ENCODE results near the gene S100A2. TPM values are rescaled to one million over a fixed set of nuclear protein-coding genes. Genes with fewer than 3 reads are reported as not detected.

The S100A2 gene
- total and polyA plus RNA-seq, 7 donors: 0.86 to 15.4 (median 1.1) TPM

DNA sequence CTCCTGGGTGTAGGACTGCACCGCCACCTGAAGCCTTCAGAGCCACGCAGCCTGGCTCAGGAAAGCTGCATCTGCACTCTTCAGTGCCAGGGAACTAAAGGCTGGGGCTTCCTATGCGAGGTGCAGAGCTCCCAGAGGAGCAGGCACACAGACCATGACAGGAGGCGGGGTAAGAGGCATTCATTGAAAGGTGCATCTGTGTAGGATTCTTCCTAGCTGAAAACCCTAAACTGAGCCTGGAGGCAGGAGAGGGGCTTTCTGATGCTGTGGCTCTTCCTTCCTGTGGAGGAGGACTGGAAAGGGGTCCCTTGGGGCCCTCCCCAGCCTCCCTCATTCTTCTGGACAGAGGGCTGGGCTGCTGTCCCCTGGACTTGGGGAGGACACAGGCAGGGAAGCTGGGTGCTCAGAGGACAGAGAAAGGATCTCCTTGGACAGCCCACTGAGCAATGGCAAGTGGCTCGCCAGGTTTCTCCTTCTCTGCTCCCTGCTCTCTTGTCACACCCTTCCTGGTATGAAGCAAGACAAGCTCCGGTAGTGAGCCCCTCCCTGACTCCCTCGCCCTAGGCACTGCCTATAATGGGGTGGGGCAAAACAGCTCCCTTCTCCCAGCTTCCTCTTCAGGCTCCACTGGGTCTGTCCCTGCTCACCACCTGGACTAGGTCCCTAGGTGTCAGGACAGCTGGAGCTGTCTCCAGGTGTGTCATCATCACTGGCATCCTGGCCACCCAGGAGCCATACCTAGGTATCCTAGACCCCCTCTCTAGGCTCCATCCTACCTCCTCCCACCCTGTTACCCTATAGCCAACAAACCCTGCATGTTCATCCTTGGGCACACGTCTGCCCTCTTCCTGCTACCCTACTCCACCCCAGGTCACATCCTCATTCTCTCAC is 49.9 kb downstream of the S100A2 start:
- WGBS, 3 donors: 57 to 63% (median 60%) methylated on average over 8 of the region's 8 CpGs
- peak in 1 of 4 donors; percentile 16 for ATAC-seq
- Histone ChIP-seq H3K27me3 (ENCODE audit: insufficient read depth in 3 of 3, low read length in 2 of 3) (peaks cover 0 to 3% (median 0%) of the 10 kb centered on the region in 3 donors), H3K9me3 (no peaks in the 10 kb centered on the region), H3K4me1 (peaks cover 4% of the 10 kb centered on the region), H3K36me3 (ENCODE audit: insufficient read depth in 1 of 2, low read depth in 1 of 2) (no peaks in the 10 kb centered on the region), H3K27ac (no peak overlapping the region), H3K4me3 (no peak overlapping the region)
- no peak for DNase-seq
- intact Hi-C loops (cut with DNase I): loop anchor here in 1 of 2 donors (10.0 kb wide), 1 partner anchor 229 kb away; no protein-coding TSS in a partner anchor
- TF ChIP-seq, protein P1, sequence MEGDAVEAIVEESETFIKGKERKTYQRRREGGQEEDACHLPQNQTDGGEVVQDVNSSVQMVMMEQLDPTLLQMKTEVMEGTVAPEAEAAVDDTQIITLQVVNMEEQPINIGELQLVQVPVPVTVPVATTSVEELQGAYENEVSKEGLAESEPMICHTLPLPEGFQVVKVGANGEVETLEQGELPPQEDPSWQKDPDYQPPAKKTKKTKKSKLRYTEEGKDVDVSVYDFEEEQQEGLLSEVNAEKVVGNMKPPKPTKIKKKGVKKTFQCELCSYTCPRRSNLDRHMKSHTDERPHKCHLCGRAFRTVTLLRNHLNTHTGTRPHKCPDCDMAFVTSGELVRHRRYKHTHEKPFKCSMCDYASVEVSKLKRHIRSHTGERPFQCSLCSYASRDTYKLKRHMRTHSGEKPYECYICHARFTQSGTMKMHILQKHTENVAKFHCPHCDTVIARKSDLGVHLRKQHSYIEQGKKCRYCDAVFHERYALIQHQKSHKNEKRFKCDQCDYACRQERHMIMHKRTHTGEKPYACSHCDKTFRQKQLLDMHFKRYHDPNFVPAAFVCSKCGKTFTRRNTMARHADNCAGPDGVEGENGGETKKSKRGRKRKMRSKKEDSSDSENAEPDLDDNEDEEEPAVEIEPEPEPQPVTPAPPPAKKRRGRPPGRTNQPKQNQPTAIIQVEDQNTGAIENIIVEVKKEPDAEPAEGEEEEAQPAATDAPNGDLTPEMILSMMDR (IDR thresholded peaks at IDR 0.05): no peak

DNA sequence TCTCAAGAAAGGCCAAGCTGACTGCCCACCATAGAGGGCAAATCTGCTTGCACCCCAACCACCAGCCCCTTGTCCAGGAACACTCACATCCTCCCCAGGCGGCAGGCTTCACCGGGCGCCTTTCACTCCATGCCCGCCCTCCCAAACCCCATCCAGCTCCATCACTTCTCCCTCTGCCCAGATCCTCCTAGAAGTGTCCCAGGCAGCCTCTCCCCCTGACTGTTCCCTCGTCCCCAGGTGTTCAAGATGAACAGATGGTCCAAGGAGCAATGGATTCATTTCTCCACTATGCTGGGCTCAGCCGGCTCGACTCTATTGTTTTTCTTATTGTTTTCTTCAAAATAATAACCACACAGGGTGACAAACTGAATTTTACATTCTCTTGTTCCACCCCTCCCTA is 52.0 kb downstream of the S100A2 start:
- no peak for ATAC-seq
- no peaks in the 10 kb centered on the region for H3K27me3 ChIP-seq (ENCODE audit: insufficient read depth in 3 of 3, low read length in 2 of 3)
- no peak overlapping the region for H3K27ac ChIP-seq
- H3K36me3 ChIP-seq (ENCODE audit: insufficient read depth in 1 of 2, low read depth in 1 of 2): no peaks in the 10 kb centered on the region
- H3K4me3 ChIP-seq: no peak overlapping the region
- TF ChIP-seq, protein P1 (IDR thresholded peaks at IDR 0.05): no peak
- 90 to 95% (median 93%) methylated on average over 7 of the region's 7 CpGs for whole genome bisulfite sequencing, 3 donors
- H3K4me1 ChIP-seq: peaks cover 4% of the 10 kb centered on the region
- H3K9me3 ChIP-seq: no peaks in the 10 kb centered on the region
- intact Hi-C loops (cut with DNase I): loop anchor here (5.0 to 10.0 kb wide), 2 partner anchors 104 to 231 kb away; partner anchors contain the start of gene S100A14 (in 2 of the 2)
- no peak for DNase-seq

DNA sequence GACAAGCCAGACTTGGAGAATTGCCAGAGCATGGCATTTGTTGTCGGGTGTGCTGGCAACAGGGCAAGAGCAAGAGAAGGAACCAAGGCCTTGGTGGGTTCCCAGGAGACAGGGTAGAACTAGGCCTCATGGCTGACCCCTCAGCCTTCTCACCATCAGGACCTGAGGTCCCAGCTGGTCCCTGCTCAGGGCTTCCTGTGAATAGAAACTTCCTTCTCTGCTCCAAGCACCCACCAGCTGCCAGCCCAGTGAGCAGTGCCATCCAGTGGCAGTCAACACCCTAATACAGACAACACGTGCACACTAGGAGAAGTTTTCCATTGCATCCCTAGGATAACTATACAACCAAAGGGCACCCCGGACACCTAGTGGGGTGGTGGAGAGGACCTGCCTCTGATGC is 52.6 kb downstream of the S100A2 start:
- Histone ChIP-seq H3K4me3 (no peak overlapping the region), H3K27ac (no peak overlapping the region), H3K4me1 (peaks cover 4% of the 10 kb centered on the region), H3K27me3 (ENCODE audit: insufficient read depth in 3 of 3, low read length in 2 of 3) (no peaks in the 10 kb centered on the region), H3K9me3 (no peaks in the 10 kb centered on the region), H3K36me3 (ENCODE audit: insufficient read depth in 1 of 2, low read depth in 1 of 2) (no peaks in the 10 kb centered on the region)
- 43 to 47% (median 44%) methylated on average over 3 of the region's 3 CpGs for WGBS, 3 donors
- ATAC-seq: peak in 1 of 4 donors; percentile 11
- intact Hi-C loops (cut with DNase I): loop anchor here (5.0 to 10.0 kb wide), 2 partner anchors 104 to 232 kb away; partner anchors contain the start of gene S100A14 (in 2 of the 2)
- TF ChIP-seq, protein P1 (IDR thresholded peaks at IDR 0.05): no peak
- no peak for DNase-seq

Other genes with a start within 250 kb of the S100A2 start
- not detected for gene PGLYRP4, start 217.0 kb downstream of the S100A2 start, total RNA-seq
- gene PGLYRP4, start 217.0 kb downstream of the S100A2 start, polyA plus RNA-seq: not detected
- gene S100A9, start 208.0 kb downstream of the S100A2 start, total RNA-seq: 10 to 100 TPM; 26.4 to 60.3 (median 52.2) TPM
- gene S100A9, start 208.0 kb downstream of the S100A2 start, polyA plus RNA-seq: 100 to 1,000 TPM in 1 of 3 donors, 10 to 100 TPM in 2; 38.8 to 111 (median 46.1) TPM
- 1 to 10 TPM; 1.2 to 2.8 (median 1.8) TPM for gene S100A12, start 190.2 kb downstream of the S100A2 start, total RNA-seq
- 1 to 10 TPM in 2 of 3 donors, under 1 TPM in 1; 0.40 to 3.5 (median 1.0) TPM for gene S100A12, start 190.2 kb downstream of the S100A2 start, polyA plus RNA-seq
- gene S100A8, start 174.8 kb downstream of the S100A2 start, total RNA-seq: 10 to 100 TPM; 26.0 to 57.0 (median 33.5) TPM
- 10 to 100 TPM; 16.8 to 30.6 (median 25.2) TPM for gene S100A8, start 174.8 kb downstream of the S100A2 start, polyA plus RNA-seq
- not detected for gene S100A7A, start 149.3 kb downstream of the S100A2 start, total RNA-seq
- gene S100A7A, start 149.3 kb downstream of the S100A2 start, polyA plus RNA-seq: not detected
- under 1 TPM in 1 of 4 donors, not detected in 3; 0.60 TPM for gene S100A7, start 105.2 kb downstream of the S100A2 start, total RNA-seq
- gene S100A7, start 105.2 kb downstream of the S100A2 start, polyA plus RNA-seq: not detected
- 100 to 1,000 TPM in 3 of 4 donors, 10 to 100 TPM in 1; 78.5 to 420 (median 150) TPM for gene S100A6, start 29.9 kb downstream of the S100A2 start, total RNA-seq
- gene S100A6, start 29.9 kb downstream of the S100A2 start, polyA plus RNA-seq: 100 to 1,000 TPM; 295 to 506 (median 467) TPM
- gene S100A5, start 24.9 kb downstream of the S100A2 start, total RNA-seq: not detected
- gene S100A5, start 24.9 kb downstream of the S100A2 start, polyA plus RNA-seq: not detected
- 10 to 100 TPM; 27.0 to 54.7 (median 47.3) TPM for gene S100A4, start 20.0 kb downstream of the S100A2 start, total RNA-seq
- gene S100A4, start 20.0 kb downstream of the S100A2 start, polyA plus RNA-seq: 100 to 1,000 TPM in 1 of 3 donors, 10 to 100 TPM in 2; 75.2 to 155 (median 83.6) TPM
- 1 to 10 TPM in 2 of 4 donors, under 1 TPM in 2; 0.34 to 5.5 (median 0.86) TPM for gene S100A3, start 16.6 kb downstream of the S100A2 start, total RNA-seq
- gene S100A3, start 16.6 kb downstream of the S100A2 start, polyA plus RNA-seq: 1 to 10 TPM in 2 of 3 donors, under 1 TPM in 1; 0.77 to 6.6 (median 3.4) TPM
- gene S100A16, start 47.3 kb upstream of the S100A2 start, total RNA-seq: 10 to 100 TPM; 23.3 to 57.2 (median 38.3) TPM
- gene S100A16, start 47.3 kb upstream of the S100A2 start, polyA plus RNA-seq: 100 to 1,000 TPM in 1 of 3 donors, 10 to 100 TPM in 2; 23.5 to 251 (median 38.1) TPM
- under 1 TPM in 1 of 4 donors, not detected in 3; 0.22 TPM for gene S100A14, start 50.5 kb upstream of the S100A2 start, total RNA-seq
- gene S100A14, start 50.5 kb upstream of the S100A2 start, polyA plus RNA-seq: under 1 TPM; 0.38 to 0.48 (median 0.39) TPM
- gene S100A13, start 61.7 kb upstream of the S100A2 start, total RNA-seq: 100 to 1,000 TPM in 2 of 4 donors, 10 to 100 TPM in 2; 72.4 to 199 (median 106) TPM
- gene S100A13, start 61.7 kb upstream of the S100A2 start, polyA plus RNA-seq: 100 to 1,000 TPM in 2 of 3 donors, 10 to 100 TPM in 1; 79.6 to 159 (median 133) TPM
- 1,000 to 10,000 TPM in 3 of 4 donors, 100 to 1,000 TPM in 1; 785 to 1,205 (median 1,028) TPM for gene S100A1, start 62.6 kb upstream of the S100A2 start, total RNA-seq
- 1,000 to 10,000 TPM in 1 of 3 donors, 100 to 1,000 TPM in 2; 370 to 1,423 (median 918) TPM for gene S100A1, start 62.6 kb upstream of the S100A2 start, polyA plus RNA-seq
- gene CHTOP, start 68.2 kb upstream of the S100A2 start, total RNA-seq: 10 to 100 TPM; 71.1 to 87.7 (median 80.2) TPM
- 100 to 1,000 TPM in 2 of 3 donors, 10 to 100 TPM in 1; 88.3 to 122 (median 111) TPM for gene CHTOP, start 68.2 kb upstream of the S100A2 start, polyA plus RNA-seq
- 10 to 100 TPM; 53.9 to 72.0 (median 58.5) TPM for gene SNAPIN, start 92.9 kb upstream of the S100A2 start, total RNA-seq
- gene SNAPIN, start 92.9 kb upstream of the S100A2 start, polyA plus RNA-seq: 100 to 1,000 TPM in 1 of 3 donors, 10 to 100 TPM in 2; 51.7 to 102 (median 60.4) TPM
- gene ILF2, start 105.1 kb upstream of the S100A2 start, total RNA-seq: 100 to 1,000 TPM in 1 of 4 donors, 10 to 100 TPM in 3; 71.7 to 102 (median 98.2) TPM
- 100 to 1,000 TPM in 2 of 3 donors, 10 to 100 TPM in 1; 82.4 to 158 (median 142) TPM for gene ILF2, start 105.1 kb upstream of the S100A2 start, polyA plus RNA-seq
- 10 to 100 TPM in 2 of 4 donors, 1 to 10 TPM in 2; 7.0 to 11.1 (median 8.7) TPM for gene NPR1, start 112.8 kb upstream of the S100A2 start, total RNA-seq
- gene NPR1, start 112.8 kb upstream of the S100A2 start, polyA plus RNA-seq: 10 to 100 TPM in 1 of 3 donors, 1 to 10 TPM in 2; 4.5 to 10.4 (median 8.5) TPM
- gene INTS3, start 162.2 kb upstream of the S100A2 start, total RNA-seq: 10 to 100 TPM; 17.8 to 29.0 (median 22.8) TPM
- gene INTS3, start 162.2 kb upstream of the S100A2 start, polyA plus RNA-seq: 10 to 100 TPM; 11.3 to 24.3 (median 15.8) TPM
- 1 to 10 TPM; 3.5 to 7.5 (median 5.8) TPM for gene SLC27A3, start 209.6 kb upstream of the S100A2 start, total RNA-seq
- 10 to 100 TPM in 1 of 3 donors, 1 to 10 TPM in 2; 4.6 to 15.6 (median 5.2) TPM for gene SLC27A3, start 209.6 kb upstream of the S100A2 start, polyA plus RNA-seq